H1 (cell line): ENCODE results near the gene ANKFY1. TPM values are rescaled to one million over a fixed set of nuclear protein-coding genes. Genes with fewer than 3 reads are reported as not detected.

Source experiments
- CBX5 ChIP-seq: fragments of 300-800, 300-1000 bp; sonication (generic); IDR thresholded peaks from 2 replicates; pipeline ENCODE4 v1.7.1; 2016; ENCODE audit warnings: antibody characterized with exemption, low read length, low read depth
- CTCF ChIP-seq, 3 experiments: IDR thresholded peaks; 1 replicate in 2 of 3; 2 replicates in 1 of 3; pipeline versions ENCODE4 v1.5.1 to v1.6.1; 2011; ENCODE audit warnings: low read length in 3 of 3, mild to moderate bottlenecking in 3 of 3, inconsistent platforms in 2 of 3, low read depth in 1 of 3, moderate library complexity in 1 of 3; ENCODE audit not compliant: insufficient read depth in 1 of 3; ENCODE audit errors: control extremely low read depth in 1 of 3
- polyA plus RNA-seq, 7 experiments: library from polyadenylated mRNA; depleted of rRNA in 3 of 7; stranded (reverse) in 5 of 7; unstranded in 2 of 7; fragments of >200 nt in 5 of 7; fragments of 200-250 nt in 2 of 7; gene quantifications; 1 replicate in 5 of 7; 2 replicates in 1 of 7; 4 replicates in 1 of 7; pipeline versions ENCODE4 v1.2.1 to v1.2.3, GENCODE V29; 2011 to 2013; ENCODE audit warnings: missing spikeins in 2 of 7, mixed read lengths in 2 of 7
- total RNA-seq: library from RNA; stranded (reverse); fragmentation: NEBNext Ultra II Directional; extraction: Animal tissue kit (Norgen Biotek cat#: 25700); gene quantifications from 2 replicates; pipeline ENCODE4 v1.2.1, GENCODE V29; 2021

ANKFY1 gene
- total and polyA plus RNA-seq, 2 of the 8 experiments (the other 6 are each of a cell fraction or from before 2014, with no cell fraction given), result 28.3 to 45.3 TPM

GRCh38 chr17:4297351-4297750, 33.6 kb upstream of the ANKFY1 start (continued):
- no peak for TF ChIP-seq CTCF (IDR thresholded peaks at IDR 0.05; ENCODE audit: control extremely low read depth in 1 of 3, insufficient read depth in 1 of 3, low read depth in 1 of 3, low read length in 3 of 3)
- TF ChIP-seq CBX5, result no peak
